ENCODE results near the gene CAPS.
"Not testable (repeated sequence)": the region's sequence is repeated elsewhere in the genome, so short reads cannot be mapped to it uniquely, and the experiment has no call there.

Gene CAPS

GRCh38 chr19:5958074-5958850, 44.2 kb downstream of the CAPS start:
- no peak overlapping the region for H3K27ac ChIP-seq (ENCODE audit: low read length)
- DNase-seq (ENCODE audit: low read depth, low spot score) = no peak
- H3K27me3 ChIP-seq (ENCODE audit: control insufficient read depth, insufficient read depth, low read length) = no peaks in the 10 kb centered on the region
- no peaks in the 10 kb centered on the region for H3K36me3 ChIP-seq (ENCODE audit: control insufficient read depth, insufficient read depth, low read length)
- H3K9me3 ChIP-seq (ENCODE audit: control insufficient read depth, insufficient read depth, low read length) = no peaks in the 10 kb centered on the region
- WGBS (ENCODE audit: insufficient coverage, insufficient read length) = no CpG with 5 or more reads among the region's 21 CpGs
- H3K4me3 ChIP-seq (ENCODE audit: low read length) = no peak overlapping the region
- H3K4me1 ChIP-seq (ENCODE audit: control insufficient read depth, insufficient read depth, low read length) = peaks cover 26% of the 10 kb centered on the region

- H3K27ac ChIP-seq (ENCODE audit: low read length) = no peak overlapping the region
Measured at GRCh38 chr19:5958851-5959122, 44.7 kb downstream of the CAPS start.

GRCh38 chr19:5959260-5960004, 45.4 kb downstream of the CAPS start:
- no peaks in the 10 kb centered on the region for H3K36me3 ChIP-seq (ENCODE audit: control insufficient read depth, insufficient read depth, low read length)
- no CpG with 5 or more reads among the region's 14 CpGs for WGBS (ENCODE audit: insufficient coverage, insufficient read length)
- no peaks in the 10 kb centered on the region for H3K27me3 ChIP-seq (ENCODE audit: control insufficient read depth, insufficient read depth, low read length)
- H3K4me3 ChIP-seq (ENCODE audit: low read length) = no peak overlapping the region
- peaks cover 20% of the 10 kb centered on the region for H3K4me1 ChIP-seq (ENCODE audit: control insufficient read depth, insufficient read depth, low read length)
- H3K9me3 ChIP-seq (ENCODE audit: control insufficient read depth, insufficient read depth, low read length) = no peaks in the 10 kb centered on the region
- H3K27ac ChIP-seq (ENCODE audit: low read length) = no peak overlapping the region
- no peak for DNase-seq (ENCODE audit: low read depth, low spot score)

More at GRCh38 chr19:5958851-5959122, 44.7 kb downstream of the CAPS start:
- Histone ChIP-seq H3K27me3 (ENCODE audit: control insufficient read depth, insufficient read depth, low read length) (no peaks in the 10 kb centered on the region), H3K4me3 (ENCODE audit: low read length) (no peak overlapping the region), H3K4me1 (ENCODE audit: control insufficient read depth, insufficient read depth, low read length) (peaks cover 23% of the 10 kb centered on the region), H3K36me3 (ENCODE audit: control insufficient read depth, insufficient read depth, low read length) (no peaks in the 10 kb centered on the region), H3K9me3 (ENCODE audit: control insufficient read depth, insufficient read depth, low read length) (no peaks in the 10 kb centered on the region)
- no CpG with 5 or more reads among the region's 10 CpGs for WGBS (ENCODE audit: insufficient coverage, insufficient read length)
- no peak for DNase-seq (ENCODE audit: low read depth, low spot score)

GRCh38 chr19:5960005-5961001, 46.2 kb downstream of the CAPS start:
- no CpG with 5 or more reads among the region's 18 CpGs for WGBS (ENCODE audit: insufficient coverage, insufficient read length)
- H3K36me3 ChIP-seq (ENCODE audit: control insufficient read depth, insufficient read depth, low read length) = no peaks in the 10 kb centered on the region
- H3K4me1 ChIP-seq (ENCODE audit: control insufficient read depth, insufficient read depth, low read length) = peaks cover 17% of the 10 kb centered on the region
- H3K9me3 ChIP-seq (ENCODE audit: control insufficient read depth, insufficient read depth, low read length) = no peaks in the 10 kb centered on the region
- no peak overlapping the region for H3K27ac ChIP-seq (ENCODE audit: low read length)
- no peak for DNase-seq (ENCODE audit: low read depth, low spot score)
- H3K27me3 ChIP-seq (ENCODE audit: control insufficient read depth, insufficient read depth, low read length) = no peaks in the 10 kb centered on the region
- no peak overlapping the region for H3K4me3 ChIP-seq (ENCODE audit: low read length)

GRCh38 chr19:5961641-5961968, 47.6 kb downstream of the CAPS start:
- H3K4me3 ChIP-seq (ENCODE audit: low read length); H3K27ac ChIP-seq (ENCODE audit: low read length); H3K36me3 ChIP-seq (ENCODE audit: control insufficient read depth, insufficient read depth, low read length); H3K27me3 ChIP-seq (ENCODE audit: control insufficient read depth, insufficient read depth, low read length); H3K9me3 ChIP-seq (ENCODE audit: control insufficient read depth, insufficient read depth, low read length); DNase-seq (ENCODE audit: low read depth, low spot score): not testable (repeated sequence)
- peaks cover 17% of the 10 kb centered on the region for H3K4me1 ChIP-seq (ENCODE audit: control insufficient read depth, insufficient read depth, low read length)
- WGBS (ENCODE audit: insufficient coverage, insufficient read length) = no CpG with 5 or more reads among the region's 6 CpGs

- DNase-seq (ENCODE audit: low read depth, low spot score) = no peak
- Histone ChIP-seq H3K9me3 (ENCODE audit: control insufficient read depth, insufficient read depth, low read length) (no peaks in the 10 kb centered on the region), H3K27me3 (ENCODE audit: control insufficient read depth, insufficient read depth, low read length) (no peaks in the 10 kb centered on the region), H3K4me3 (ENCODE audit: low read length) (no peak overlapping the region), H3K4me1 (ENCODE audit: control insufficient read depth, insufficient read depth, low read length) (peaks cover 17% of the 10 kb centered on the region), H3K36me3 (ENCODE audit: control insufficient read depth, insufficient read depth, low read length) (no peaks in the 10 kb centered on the region), H3K27ac (ENCODE audit: low read length) (no peak overlapping the region)
- no CpG with 5 or more reads among the region's 29 CpGs for WGBS (ENCODE audit: insufficient coverage, insufficient read length)
Measured at GRCh38 chr19:5961969-5962945, 48.2 kb downstream of the CAPS start.

GRCh38 chr19:5963259-5963658, 49.2 kb downstream of the CAPS start:
- not testable (repeated sequence) for H3K4me3 ChIP-seq (ENCODE audit: low read length); H3K27me3 ChIP-seq (ENCODE audit: control insufficient read depth, insufficient read depth, low read length); H3K36me3 ChIP-seq (ENCODE audit: control insufficient read depth, insufficient read depth, low read length); H3K27ac ChIP-seq (ENCODE audit: low read length); DNase-seq (ENCODE audit: low read depth, low spot score); H3K9me3 ChIP-seq (ENCODE audit: control insufficient read depth, insufficient read depth, low read length)
- H3K4me1 ChIP-seq (ENCODE audit: control insufficient read depth, insufficient read depth, low read length) = peaks cover 15% of the 10 kb centered on the region
- no CpG with 5 or more reads among the region's 6 CpGs for WGBS (ENCODE audit: insufficient coverage, insufficient read length)

- no CpG with 5 or more reads among the region's 7 CpGs for WGBS (ENCODE audit: insufficient coverage, insufficient read length)
- no peak overlapping the region for H3K27ac ChIP-seq (ENCODE audit: low read length)
Measured at GRCh38 chr19:5963855-5964254, 49.8 kb downstream of the CAPS start.

GRCh38 chr19:5964816-5965565, 50.9 kb downstream of the CAPS start:
- Histone ChIP-seq H3K27ac (ENCODE audit: low read length) (no peak overlapping the region), H3K4me1 (ENCODE audit: control insufficient read depth, insufficient read depth, low read length) (peaks cover 11% of the 10 kb centered on the region)
- WGBS (ENCODE audit: insufficient coverage, insufficient read length) = no CpG with 5 or more reads among the region's 5 CpGs

More at GRCh38 chr19:5963855-5964254, 49.8 kb downstream of the CAPS start:
- H3K9me3 ChIP-seq (ENCODE audit: control insufficient read depth, insufficient read depth, low read length) = no peaks in the 10 kb centered on the region
- H3K4me1 ChIP-seq (ENCODE audit: control insufficient read depth, insufficient read depth, low read length) = peaks cover 11% of the 10 kb centered on the region
- H3K4me3 ChIP-seq (ENCODE audit: low read length) = no peak overlapping the region
- no peaks in the 10 kb centered on the region for H3K36me3 ChIP-seq (ENCODE audit: control insufficient read depth, insufficient read depth, low read length)
- no peaks in the 10 kb centered on the region for H3K27me3 ChIP-seq (ENCODE audit: control insufficient read depth, insufficient read depth, low read length)
- no peak for DNase-seq (ENCODE audit: low read depth, low spot score)

More at GRCh38 chr19:5964816-5965565, 50.9 kb downstream of the CAPS start:
- Histone ChIP-seq H3K36me3 (ENCODE audit: control insufficient read depth, insufficient read depth, low read length) (no peaks in the 10 kb centered on the region), H3K9me3 (ENCODE audit: control insufficient read depth, insufficient read depth, low read length) (no peaks in the 10 kb centered on the region), H3K27me3 (ENCODE audit: control insufficient read depth, insufficient read depth, low read length) (no peaks in the 10 kb centered on the region), H3K4me3 (ENCODE audit: low read length) (no peak overlapping the region)
- no peak for DNase-seq (ENCODE audit: low read depth, low spot score)
